Stimulated activated CD8-positive, alpha-beta memory T cell treated with anti-CD3 and anti-CD28 coated beads, Interleukin-15, amount 100 ng/mL, for 1 hour (primary cell): ENCODE measurements around the gene CC2D1B.

Experiments
- DNase-seq: peaks from one replicate; pipeline ENCODE4 v3.0.0-alpha.2; 2020; ENCODE audit warnings: low read depth

Gene CC2D1B

GRCh38 chr1:52305417-52306226 is 60.4 kb downstream of the CC2D1B start:
- no peak for DNase-seq
